ENCODE data around the gene FGF6. TPM values are rescaled to one million over a fixed set of nuclear protein-coding genes. Genes with fewer than 3 reads are reported as not detected.

Gene FGF6
- total and polyA plus RNA-seq, 10 of the 15 experiments (the other 5 are each of a cell fraction or from before 2014, with no cell fraction given): not detected

DNA sequence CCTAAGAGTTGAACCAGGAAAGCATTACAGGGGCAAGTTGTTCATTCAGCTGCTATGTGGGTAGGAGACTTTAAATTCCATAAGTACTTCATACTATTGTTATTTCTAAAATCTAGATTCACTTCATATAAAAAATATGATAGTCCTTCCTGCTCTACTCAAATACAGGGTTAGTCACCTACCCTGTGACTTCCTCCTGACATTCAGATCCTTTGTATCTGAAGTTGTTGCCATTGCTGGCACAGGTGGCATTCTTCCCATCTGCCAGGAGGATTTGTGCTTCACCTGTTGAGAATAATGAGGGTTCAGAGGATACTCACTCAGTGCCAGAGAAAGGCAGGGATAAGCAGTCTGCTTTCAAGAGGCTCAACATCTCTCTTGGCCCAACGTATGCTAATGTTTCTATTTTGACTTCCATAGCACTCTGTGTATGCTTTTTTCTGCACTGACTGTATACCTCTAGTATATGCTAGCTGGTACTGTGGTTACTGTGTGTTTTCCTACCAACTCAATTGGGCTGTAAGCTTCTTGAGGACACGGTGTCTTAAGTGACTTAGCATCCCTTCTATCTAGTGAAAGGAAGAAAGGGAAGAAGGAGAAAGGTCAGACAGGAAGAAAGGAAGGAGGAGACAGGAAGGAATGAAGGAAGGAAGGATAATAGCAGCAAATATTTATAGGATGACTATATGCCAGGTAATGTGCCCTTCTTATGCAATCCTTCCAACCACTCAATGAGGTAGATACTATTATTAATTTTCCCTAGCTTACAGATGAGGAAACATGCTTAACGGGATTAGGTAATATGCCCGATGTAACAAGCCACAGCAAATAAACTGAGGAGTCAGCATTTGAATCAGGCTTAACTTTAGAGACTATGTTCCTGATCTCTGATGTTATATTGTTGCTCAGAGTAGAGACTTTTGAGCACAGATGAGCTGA, 38.5 kb upstream of the FGF6 start:
- Histone ChIP-seq H3K4me1 (ENCODE audit: control insufficient read depth, insufficient read depth, low read length) (peaks cover 4% of the 10 kb centered on the region; the same call in 1 of the 2 replicates), H3K4me2 (ENCODE audit: control insufficient read depth, insufficient read depth) (no peak overlapping the region), H3K27me3 (replicated peaks in 1 of 2; ENCODE audit: control insufficient read depth in 2 of 2, insufficient read depth in 2 of 2, low read length in 1 of 2) (no peaks in the 10 kb centered on the region), H3K9ac (ENCODE audit: control insufficient read depth, insufficient read depth, low read length) (no peak overlapping the region), H3K79me2 (ENCODE audit: control insufficient read depth, insufficient read depth, low read length) (no peaks in the 10 kb centered on the region), H3K36me3 (ENCODE audit: control insufficient read depth in 2 of 2, insufficient read depth in 2 of 2, low read length in 1 of 2) (peaks cover 1 to 10% of the 10 kb centered on the region in 2 experiments; a peak in 3 of 4 replicates), H3K9me3 (replicated peaks; ENCODE audit: control insufficient read depth, insufficient read depth, low read length) (no peaks in the 10 kb centered on the region; the same call in 1 of the 3 replicates), H2AFZ (ENCODE audit: control insufficient read depth, low read depth, low read length) (no peak overlapping the region), H3K27ac (ENCODE audit: control insufficient read depth, insufficient read depth) (no peak overlapping the region), H4K20me1 (ENCODE audit: control insufficient read depth, insufficient read depth) (no peaks in the 10 kb centered on the region), H3K4me3 (no peak overlapping the region)
- no peak for TF ChIP-seq GATAD2B (conservative IDR thresholded peaks at IDR 0.05; ENCODE audit: low read depth)
- TF ChIP-seq, protein P1, sequence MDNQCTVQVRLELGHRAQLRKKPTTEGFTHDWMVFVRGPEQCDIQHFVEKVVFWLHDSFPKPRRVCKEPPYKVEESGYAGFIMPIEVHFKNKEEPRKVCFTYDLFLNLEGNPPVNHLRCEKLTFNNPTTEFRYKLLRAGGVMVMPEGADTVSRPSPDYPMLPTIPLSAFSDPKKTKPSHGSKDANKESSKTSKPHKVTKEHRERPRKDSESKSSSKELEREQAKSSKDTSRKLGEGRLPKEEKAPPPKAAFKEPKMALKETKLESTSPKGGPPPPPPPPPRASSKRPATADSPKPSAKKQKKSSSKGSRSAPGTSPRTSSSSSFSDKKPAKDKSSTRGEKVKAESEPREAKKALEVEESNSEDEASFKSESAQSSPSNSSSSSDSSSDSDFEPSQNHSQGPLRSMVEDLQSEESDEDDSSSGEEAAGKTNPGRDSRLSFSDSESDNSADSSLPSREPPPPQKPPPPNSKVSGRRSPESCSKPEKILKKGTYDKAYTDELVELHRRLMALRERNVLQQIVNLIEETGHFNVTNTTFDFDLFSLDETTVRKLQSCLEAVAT (IDR thresholded peaks at IDR 0.05): no peak
- no peak for TF ChIP-seq ZNF24 (IDR thresholded peaks at IDR 0.05)
- no peak for TF ChIP-seq NBN (IDR thresholded peaks at IDR 0.05)
- no peak for TF ChIP-seq PAX5 (IDR thresholded peaks at IDR 0.05; ENCODE audit: borderline replicate concordance, low read depth, low read length)
- TF ChIP-seq PAX8 (IDR thresholded peaks at IDR 0.05): no peak
- TF ChIP-seq CHD4 (IDR thresholded peaks at IDR 0.05): no peak
- no peak for TF ChIP-seq POLR2A (IDR thresholded peaks at IDR 0.05; ENCODE audit: low read depth, low read length)
- TF ChIP-seq MEF2A (IDR thresholded peaks at IDR 0.05; ENCODE audit: insufficient read depth, low read depth, low read length): no peak
- TF ChIP-seq BHLHE40 (IDR thresholded peaks at IDR 0.05; ENCODE audit: borderline replicate concordance in 1 of 2, low read depth in 2 of 2, low read length in 1 of 2): no peak
- no peak for TF ChIP-seq NFIC (IDR thresholded peaks at IDR 0.05; ENCODE audit: low read depth, low read length)
- no peak for TF ChIP-seq ZNF622 (IDR thresholded peaks at IDR 0.05)
- no peak for TF ChIP-seq RCOR1 (conservative IDR thresholded peaks at IDR 0.05; ENCODE audit: low read depth, low read length)
- no peak for TF ChIP-seq SMARCA5 (IDR thresholded peaks at IDR 0.05)
- no peak for TF ChIP-seq LARP7 (IDR thresholded peaks at IDR 0.05)
- no peak for TF ChIP-seq KAT2A (conservative IDR thresholded peaks at IDR 0.05; ENCODE audit: control insufficient read depth, low read depth, low read length)
- TF ChIP-seq, protein P2, sequence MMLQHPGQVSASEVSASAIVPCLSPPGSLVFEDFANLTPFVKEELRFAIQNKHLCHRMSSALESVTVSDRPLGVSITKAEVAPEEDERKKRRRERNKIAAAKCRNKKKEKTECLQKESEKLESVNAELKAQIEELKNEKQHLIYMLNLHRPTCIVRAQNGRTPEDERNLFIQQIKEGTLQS (IDR thresholded peaks at IDR 0.05; ENCODE audit: borderline replicate concordance, extremely low read depth, low read depth, low read length): no peak
- TF ChIP-seq ASH2L (IDR thresholded peaks at IDR 0.05; ENCODE audit: borderline replicate concordance, low read depth): no peak
- TF ChIP-seq POLR2AphosphoS2 (IDR thresholded peaks at IDR 0.05; ENCODE audit: low read depth, low read length): no peak
- TF ChIP-seq BMI1 (IDR thresholded peaks at IDR 0.05; ENCODE audit: borderline replicate concordance): no peak
- ChIA-PET CTCF (interaction anchor here (0.6 kb wide), 1 partner anchor 109 kb away, joined by 4 read pairs; no protein-coding TSS in a partner anchor), SMC1A (ENCODE audit: uncharacterized antibody, unreplicated experiment) (interaction anchor here (1.2 kb wide), 1 partner anchor 12 kb away, joined by 3 read pairs; no protein-coding TSS in a partner anchor), RAD21 (ENCODE audit: unreplicated experiment) (no interaction called here), POLR2A (no interaction called here)
- 61% methylated on average over 4 of the region's 4 CpGs for WGBS (ENCODE audit: insufficient coverage, insufficient replicate concordance, low lambda C conversion rate, missing lambda C conversion rate)
- FAIRE-seq (no peak), DNase-seq (ENCODE audit: low read depth, low spot score) (no peak), ATAC-seq (no peak)
- in situ Hi-C loops (cut with MboI) (no loop called here), intact Hi-C loops (cut with micrococcal nuclease; ENCODE audit: unreplicated experiment) (no loop called here)
- no TSS peak for BruUV-seq (replicated peaks)

Data from GM12878 (cell line).